Vagina (tissue), 2 donors: ENCODE measurements around the gene FZD8. TPM values are rescaled to one million over a fixed set of nuclear protein-coding genes. Genes with fewer than 3 reads are reported as not detected.

Experiments
- DNase-seq, 2 donors: peaks; one replicate each; pipeline ENCODE4 v3.0.0-alpha.2; 2017; ENCODE audit errors: extremely low spot score in 2 of 2
- H3K27ac ChIP-seq: fragments of 200-600 bp; sonication (generic); one replicate; pipeline ENCODE4 v1.5.1; 2019
- H3K27me3 ChIP-seq: fragments of 200-600 bp; sonication (generic); one replicate; pipeline ENCODE4 v1.5.1; 2019
- H3K36me3 ChIP-seq, 2 donors: fragments of 200-600 bp; sonication (generic); one replicate each; pipeline ENCODE4 v1.5.1; 2017 to 2019
- H3K4me1 ChIP-seq: fragments of 200-600 bp; sonication (generic); one replicate; pipeline ENCODE4 v1.5.1; 2019
- H3K4me3 ChIP-seq, 2 donors: fragments of 200-600 bp; sonication (generic); 1 replicate in 1 of 2; 2 replicates in 1 of 2; pipeline ENCODE4 v1.5.1; 2016 to 2019
- H3K9me3 ChIP-seq: fragments of 200-600 bp; sonication (generic); one replicate; pipeline ENCODE4 v1.5.1; 2019
- CTCF ChIP-seq, 3 experiments: fragments of 450-650 bp in 2 of 3; fragments of 200-600 bp in 1 of 3; sonication (generic) in 1 of 3; IDR thresholded peaks; one replicate each; pipeline ENCODE4 v1.5.1; 2017 to 2019; ENCODE audit warnings: antibody characterized with exemption in 3 of 3, mild to moderate bottlenecking in 2 of 3, moderate library complexity in 2 of 3
- POLR2A ChIP-seq, 2 donors: fragments of 450-650 bp; IDR thresholded peaks; one replicate each; pipeline ENCODE4 v1.6.1; 2017; ENCODE audit warnings: antibody characterized with exemption in 2 of 2, mild to moderate bottlenecking in 2 of 2, moderate library complexity in 2 of 2
- POLR2AphosphoS5 ChIP-seq, 2 donors: sonication (generic); formaldehyde crosslinking; IDR thresholded peaks; one replicate each; pipeline ENCODE4 v1.9.0; 2017; ENCODE audit warnings: antibody characterized with exemption in 2 of 2, mild to moderate bottlenecking in 2 of 2, low read depth in 1 of 2; ENCODE audit not compliant: insufficient read depth in 1 of 2
- intact Hi-C: fragments of 100-400 bp; cut with DNase I; formaldehyde crosslinking; loops from one replicate; pipeline ENCODE4 v1.15.1; 2023
- total RNA-seq: library from RNA; depleted of rRNA; stranded (reverse); fragments of >200 nt; gene quantifications from one replicate; pipeline ENCODE4 v1.2.3, GENCODE V29; 2016

Gene FZD8
- total RNA-seq, 1 donor from 2014 or later, result 7.6 TPM

GRCh38 chr10:35650894-35651293 lies 8.8 kb upstream of the FZD8 start:
- Histone ChIP-seq H3K4me3 (no peak overlapping the region), H3K9me3 (no peaks in the 10 kb centered on the region), H3K27ac (no peak overlapping the region), H3K4me1 (no peaks in the 10 kb centered on the region), H3K27me3 (no peaks in the 10 kb centered on the region), H3K36me3 (no peaks in the 10 kb centered on the region)
- DNase-seq, result no peak
- TF ChIP-seq CTCF (IDR thresholded peaks at IDR 0.05) (no peak), POLR2A (IDR thresholded peaks at IDR 0.05) (no peak), POLR2AphosphoS5 (IDR thresholded peaks at IDR 0.05; ENCODE audit: insufficient read depth in 1 of 2, low read depth in 1 of 2) (no peak)
- intact Hi-C loops, result no loop called here

GRCh38 chr10:35644050-35644950 lies 2.2 kb upstream of the FZD8 start:
- peak overlapping the region; percentile 65 to 70 for H3K4me3 ChIP-seq
- TF ChIP-seq CTCF (IDR thresholded peaks at IDR 0.05) (no peak), POLR2A (IDR thresholded peaks at IDR 0.05) (no peak), POLR2AphosphoS5 (IDR thresholded peaks at IDR 0.05; ENCODE audit: insufficient read depth in 1 of 2, low read depth in 1 of 2) (no peak)
- H3K27me3 ChIP-seq, result no peaks in the 10 kb centered on the region
- H3K9me3 ChIP-seq, result no peaks in the 10 kb centered on the region
- H3K36me3 ChIP-seq, result no peaks in the 10 kb centered on the region
- peaks cover 35% of the 10 kb centered on the region for H3K4me1 ChIP-seq
- intact Hi-C loops, result loop anchor here (10.0 kb wide), 1 partner anchor 851 kb away; no protein-coding TSS in a partner anchor
- H3K27ac ChIP-seq, result peak overlapping the region; percentile 73
- no peak for DNase-seq

- peaks cover 35% of the 10 kb centered on the region for H3K4me1 ChIP-seq
- peak overlapping the region; percentile 73 for H3K27ac ChIP-seq
- intact Hi-C loops, result loop anchor here (10.0 kb wide), 1 partner anchor 851 kb away; no protein-coding TSS in a partner anchor
These were observed 1.3 kb upstream of the FZD8 start for GRCh38 chr10:35643151-35644049.

GRCh38 chr10:35642793-35643114 lies 658 bp upstream of the FZD8 start:
- Histone ChIP-seq H3K4me3 (peak overlapping the region; percentile 65 to 70), H3K9me3 (no peaks in the 10 kb centered on the region), H3K36me3 (no peaks in the 10 kb centered on the region), H3K27me3 (no peaks in the 10 kb centered on the region), H3K27ac (peak overlapping the region; percentile 73), H3K4me1 (peaks cover 35% of the 10 kb centered on the region)
- no peak for DNase-seq
- no peak for TF ChIP-seq POLR2A (IDR thresholded peaks at IDR 0.05)
- TF ChIP-seq POLR2AphosphoS5 (IDR thresholded peaks at IDR 0.05; ENCODE audit: insufficient read depth in 1 of 2, low read depth in 1 of 2), result no peak
- TF ChIP-seq CTCF (IDR thresholded peaks at IDR 0.05), result no peak
- intact Hi-C loops, result loop anchor here (10.0 kb wide), 1 partner anchor 852 kb away; no protein-coding TSS in a partner anchor

More at GRCh38 chr10:35643151-35644049, 1.3 kb upstream of the FZD8 start:
- DNase-seq, result no peak
- H3K9me3 ChIP-seq, result no peaks in the 10 kb centered on the region
- no peaks in the 10 kb centered on the region for H3K36me3 ChIP-seq
- peak overlapping the region; percentile 65 to 70 for H3K4me3 ChIP-seq
- TF ChIP-seq POLR2A (IDR thresholded peaks at IDR 0.05), result no peak
- no peak for TF ChIP-seq CTCF (IDR thresholded peaks at IDR 0.05)
- no peak for TF ChIP-seq POLR2AphosphoS5 (IDR thresholded peaks at IDR 0.05; ENCODE audit: insufficient read depth in 1 of 2, low read depth in 1 of 2)
- H3K27me3 ChIP-seq, result no peaks in the 10 kb centered on the region
